Measurements from ENCODE around the gene DDX3X.

DNA sequence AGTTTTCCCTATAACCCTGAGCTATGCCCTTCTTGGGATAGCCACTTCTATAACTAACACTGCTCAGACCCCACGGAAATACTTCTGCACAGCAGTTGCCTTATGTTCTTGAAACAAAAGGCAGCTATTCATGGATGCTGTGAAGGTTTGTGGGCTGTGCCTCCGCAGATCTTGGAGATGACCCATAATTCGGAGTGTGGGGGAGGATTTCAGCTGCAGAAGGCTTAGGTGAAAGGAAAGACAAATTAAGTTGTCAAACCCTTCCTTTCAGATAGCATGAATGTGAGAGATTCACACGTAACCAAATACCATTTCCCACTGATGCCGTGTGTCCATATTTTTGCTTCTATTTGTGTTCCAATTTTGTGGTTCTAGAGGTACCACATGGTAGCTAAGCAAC lies 75.0 kb downstream of the DDX3X start:
- TF ChIP-seq ATF7 (IDR thresholded peaks at IDR 0.05) (no peak), ATF7 (CRISPR knock-in tag; IDR thresholded peaks at IDR 0.05) (no peak), TRIM24 (CRISPR knock-in tag; IDR thresholded peaks at IDR 0.05) (no peak), ZFP90 (CRISPR knock-in tag; IDR thresholded peaks at IDR 0.05; ENCODE audit: borderline replicate concordance) (no peak)

Data from HepG2 (cell line).